ENCODE data around the gene PTPRO.

The PTPRO gene

GRCh38 chr12:15530361-15530760 is 208.1 kb downstream of the PTPRO start:
- no peak for DNase-seq

GRCh38 chr12:15532364-15532977 is 210.2 kb downstream of the PTPRO start:
- no peak for DNase-seq

- DNase-seq, result no peak
These were observed 212.0 kb downstream of the PTPRO start for GRCh38 chr12:15534322-15534721.

- no peak for DNase-seq
These were observed 212.6 kb downstream of the PTPRO start for GRCh38 chr12:15534874-15535273.

- DNase-seq, result no peak
These were observed 213.1 kb downstream of the PTPRO start for GRCh38 chr12:15535352-15535781.

- DNase-seq, result no peak
These were observed 214.1 kb downstream of the PTPRO start for GRCh38 chr12:15536446-15536845.

- no peak for DNase-seq
These were observed 216.6 kb downstream of the PTPRO start for GRCh38 chr12:15538881-15539280.

- DNase-seq, result no peak
These were observed 217.7 kb downstream of the PTPRO start for GRCh38 chr12:15540005-15540404.

GRCh38 chr12:15540469-15540872 is 218.2 kb downstream of the PTPRO start:
- DNase-seq, result no peak

GRCh38 chr12:15541996-15542631 is 219.8 kb downstream of the PTPRO start:
- DNase-seq, result no peak

GRCh38 chr12:15543347-15543746 is 221.0 kb downstream of the PTPRO start:
- no peak for DNase-seq

GRCh38 chr12:15544589-15544988 is 222.3 kb downstream of the PTPRO start:
- no peak for DNase-seq

GRCh38 chr12:15545334-15545733 is 223.0 kb downstream of the PTPRO start:
- no peak for DNase-seq

- DNase-seq, result no peak
These were observed 223.9 kb downstream of the PTPRO start for GRCh38 chr12:15546102-15546701.

- DNase-seq, result no peak
These were observed 224.8 kb downstream of the PTPRO start for GRCh38 chr12:15547063-15547462.

GRCh38 chr12:15547691-15548090 is 225.4 kb downstream of the PTPRO start:
- DNase-seq, result no peak

- no peak for DNase-seq
These were observed 228.5 kb downstream of the PTPRO start for GRCh38 chr12:15550793-15551192.

GRCh38 chr12:15555446-15555845 is 233.1 kb downstream of the PTPRO start:
- no peak for DNase-seq

GRCh38 chr12:15556411-15557102 is 234.2 kb downstream of the PTPRO start:
- no peak for DNase-seq

- no peak for DNase-seq
These were observed 236.7 kb downstream of the PTPRO start for GRCh38 chr12:15558915-15559528.

- DNase-seq, result no peak
These were observed 239.1 kb downstream of the PTPRO start for GRCh38 chr12:15561396-15561795.

GRCh38 chr12:15562263-15562662 is 240.0 kb downstream of the PTPRO start:
- no peak for DNase-seq

GRCh38 chr12:15563663-15564062 is 241.4 kb downstream of the PTPRO start:
- no peak for DNase-seq
